Colon (tissue), 2 donors: Measurements from ENCODE around the gene BCKDK.
"Not testable (repeated sequence)": the region's sequence is repeated elsewhere in the genome, so short reads cannot be mapped to it uniquely, and the experiment has no call there.

Source experiments
- FAIRE-seq: peaks from 2 replicates; lab custom pipeline; 2012; peaks lifted over from hg19 to GRCh38; lab: Jason Lieb, UNC
- donor health status: control.
- donor health status: control.

BCKDK gene

GRCh38 chr16:31142109-31143010, 34.2 kb downstream of the BCKDK start:
- no peak for FAIRE-seq

GRCh38 chr16:31143011-31143693, 35.0 kb downstream of the BCKDK start:
- no peak for FAIRE-seq

- no peak for FAIRE-seq
Observed at GRCh38 chr16:31143694-31144148, 35.5 kb downstream of the BCKDK start.

GRCh38 chr16:31144418-31144817, 36.2 kb downstream of the BCKDK start:
- FAIRE-seq, result not testable (repeated sequence)

- FAIRE-seq, result no peak
Observed at GRCh38 chr16:31145398-31145990, 37.3 kb downstream of the BCKDK start.

- FAIRE-seq, result no peak
Observed at GRCh38 chr16:31147574-31147973, 39.4 kb downstream of the BCKDK start.

GRCh38 chr16:31148281-31148728, 40.1 kb downstream of the BCKDK start:
- FAIRE-seq, result no peak

- no peak for FAIRE-seq
Observed at GRCh38 chr16:31148896-31149295, 40.7 kb downstream of the BCKDK start.

- no peak for FAIRE-seq
Observed at GRCh38 chr16:31149332-31149731, 41.1 kb downstream of the BCKDK start.

GRCh38 chr16:31149894-31150890, 42.0 kb downstream of the BCKDK start, which contains the start of gene PRSS36:
TSS of gene PRSS36 (minus strand) at chr16:31150066. CDS start at chr16:31150035, 31 bp downstream.
- no peak for FAIRE-seq

GRCh38 chr16:31150976-31151375, 42.8 kb downstream of the BCKDK start:
- not testable (repeated sequence) for FAIRE-seq

- FAIRE-seq, result no peak
Observed at GRCh38 chr16:31157136-31157535, 49.0 kb downstream of the BCKDK start.
